HG02973 (cell line): Measurements from ENCODE around the gene KCNV2.

Experiments
- ATAC-seq: cut with Tn5 transposase; IDR thresholded peaks from one replicate; pipeline ENCODE4 v1.9.1; 2021; ENCODE audit warnings: moderate library complexity; ENCODE audit not compliant: unreplicated experiment

KCNV2 gene

DNA sequence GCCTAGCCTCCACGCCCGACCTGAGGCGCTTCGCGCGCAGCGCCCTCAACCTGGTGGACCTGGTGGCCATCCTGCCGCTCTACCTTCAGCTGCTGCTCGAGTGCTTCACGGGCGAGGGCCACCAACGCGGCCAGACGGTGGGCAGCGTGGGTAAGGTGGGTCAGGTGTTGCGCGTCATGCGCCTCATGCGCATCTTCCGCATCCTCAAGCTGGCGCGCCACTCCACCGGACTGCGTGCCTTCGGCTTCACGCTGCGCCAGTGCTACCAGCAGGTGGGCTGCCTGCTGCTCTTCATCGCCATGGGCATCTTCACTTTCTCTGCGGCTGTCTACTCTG lies 1.4 kb downstream of the KCNV2 start:
- no peak for ATAC-seq

GRCh38 chr9:2720179-2720654 lies 2.9 kb downstream of the KCNV2 start:
- ATAC-seq: no peak

- ATAC-seq: no peak
These were observed 5.4 kb downstream of the KCNV2 start for GRCh38 chr9:2722715-2723114.

GRCh38 chr9:2723376-2724065 lies 6.2 kb downstream of the KCNV2 start:
- no peak for ATAC-seq

DNA sequence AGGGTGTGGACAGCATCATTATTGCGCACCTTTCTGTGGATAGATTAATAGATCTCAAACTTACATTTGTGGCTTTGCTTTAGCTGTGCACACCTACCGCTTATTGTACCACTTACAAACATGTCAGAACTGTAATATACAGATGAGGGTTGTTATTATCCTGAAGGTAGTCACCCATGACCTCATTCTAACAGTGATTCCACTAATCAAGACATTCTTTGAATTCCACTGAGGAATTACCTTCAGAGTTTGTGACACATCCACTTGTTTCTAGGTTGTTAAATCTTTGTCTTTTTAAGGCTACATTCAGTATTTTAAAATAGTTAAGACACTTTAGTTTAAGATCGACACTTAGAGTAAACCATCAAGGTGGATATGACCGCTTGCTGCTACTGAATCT lies 7.8 kb downstream of the KCNV2 start:
- no peak for ATAC-seq

- no peak for ATAC-seq
These were observed 8.8 kb downstream of the KCNV2 start for GRCh38 chr9:2725898-2726649.

DNA sequence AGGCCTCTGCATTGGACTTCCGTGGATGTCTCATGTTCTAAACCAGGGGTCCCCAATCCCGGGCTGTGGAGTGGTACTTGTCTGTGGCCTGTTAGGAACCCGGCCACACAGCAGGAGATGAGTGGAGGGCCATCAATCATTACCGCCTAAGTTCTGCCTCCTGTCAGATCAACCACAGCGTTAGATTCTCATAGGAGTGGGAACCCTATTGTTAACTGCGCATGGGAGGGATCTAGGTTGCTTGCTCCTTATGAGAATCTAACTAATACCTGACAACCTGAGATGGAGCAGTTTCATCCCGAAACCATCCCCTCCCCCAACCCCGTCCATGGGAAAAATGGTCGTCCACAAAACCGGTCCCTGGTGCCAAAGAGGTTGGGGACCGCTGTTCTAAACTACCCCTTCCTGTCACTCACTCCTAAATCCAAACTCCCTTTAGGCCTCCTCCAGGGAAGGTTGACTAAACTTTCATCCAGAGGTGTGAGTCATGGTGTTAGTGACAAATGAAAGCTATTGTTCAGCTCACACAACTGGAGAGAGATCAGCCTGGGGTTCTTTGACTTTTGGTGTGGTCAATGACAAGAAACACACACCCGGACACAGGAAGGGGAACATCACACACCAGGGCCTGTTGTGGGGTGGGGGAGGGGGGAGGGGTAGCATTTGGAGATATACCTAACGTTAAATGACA lies 9.5 kb downstream of the KCNV2 start:
- no peak for ATAC-seq

GRCh38 chr9:2727374-2727773 lies 10.1 kb downstream of the KCNV2 start:
- no peak for ATAC-seq

GRCh38 chr9:2727966-2728613 lies 10.8 kb downstream of the KCNV2 start:
- ATAC-seq: peak; percentile 88

GRCh38 chr9:2729003-2729402 lies 11.7 kb downstream of the KCNV2 start:
- no peak for ATAC-seq

DNA sequence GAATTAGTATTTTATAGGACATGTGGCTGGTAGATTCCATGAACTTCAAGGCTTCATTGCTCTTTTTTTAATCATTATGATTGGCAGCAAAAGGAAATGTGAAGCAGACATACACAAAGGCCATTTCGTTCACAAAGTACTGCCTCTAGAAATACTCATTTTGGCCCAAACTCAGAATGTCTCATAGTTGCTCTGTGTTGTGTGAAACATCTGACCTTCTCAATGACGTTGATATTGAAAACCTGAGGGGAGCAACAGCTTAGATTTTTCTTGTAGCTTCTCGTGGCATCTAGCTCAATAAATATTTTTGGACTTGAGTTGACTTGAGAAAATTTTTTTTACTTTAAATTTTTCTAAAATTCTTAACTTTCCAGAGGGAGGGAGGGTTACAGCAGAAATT lies 12.4 kb downstream of the KCNV2 start:
- no peak for ATAC-seq

DNA sequence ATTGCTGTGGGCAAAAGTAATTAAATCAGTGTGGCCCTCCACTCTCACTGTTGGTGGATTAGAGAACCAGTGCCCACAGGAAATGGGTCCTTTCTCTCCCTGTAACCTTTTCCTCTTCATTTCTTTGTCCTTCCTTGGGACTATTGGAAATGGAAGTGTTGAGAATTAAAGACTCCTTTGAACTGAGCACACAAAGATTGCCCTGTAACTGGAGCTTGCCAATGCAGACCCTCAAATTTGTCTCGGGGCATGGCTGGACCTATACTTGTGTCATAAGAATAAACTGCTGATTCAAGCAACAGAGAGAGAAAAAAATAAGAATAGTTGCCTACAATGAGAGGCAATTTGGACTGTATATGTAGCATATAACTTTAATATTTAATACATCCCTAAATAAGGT lies 13.7 kb downstream of the KCNV2 start:
- ATAC-seq: no peak

DNA sequence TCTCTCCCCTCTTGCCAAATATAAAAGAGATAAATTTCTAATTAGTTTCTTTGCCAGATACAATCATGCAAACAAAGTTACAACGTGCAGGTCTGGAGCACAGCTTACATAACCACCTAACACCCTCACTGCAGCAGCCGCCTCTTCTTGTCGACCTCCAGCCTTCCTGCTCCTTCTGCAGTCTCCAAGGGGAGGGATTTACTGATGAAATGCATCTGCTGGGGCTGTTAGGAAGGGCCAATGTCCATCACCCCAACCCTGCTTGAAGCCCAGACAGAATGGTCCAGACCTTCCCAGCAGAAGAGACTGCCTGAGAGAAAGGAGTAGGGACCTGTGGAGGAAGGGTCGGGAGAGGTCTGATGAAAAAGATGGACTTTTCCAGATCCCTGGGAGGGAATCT lies 15.2 kb downstream of the KCNV2 start:
- no peak for ATAC-seq

GRCh38 chr9:2740616-2741015 lies 23.3 kb downstream of the KCNV2 start:
- ATAC-seq: no peak

GRCh38 chr9:2741441-2742158 lies 24.3 kb downstream of the KCNV2 start:
- no peak for ATAC-seq

- no peak for ATAC-seq
These were observed 24.9 kb downstream of the KCNV2 start for GRCh38 chr9:2742214-2742613.

DNA sequence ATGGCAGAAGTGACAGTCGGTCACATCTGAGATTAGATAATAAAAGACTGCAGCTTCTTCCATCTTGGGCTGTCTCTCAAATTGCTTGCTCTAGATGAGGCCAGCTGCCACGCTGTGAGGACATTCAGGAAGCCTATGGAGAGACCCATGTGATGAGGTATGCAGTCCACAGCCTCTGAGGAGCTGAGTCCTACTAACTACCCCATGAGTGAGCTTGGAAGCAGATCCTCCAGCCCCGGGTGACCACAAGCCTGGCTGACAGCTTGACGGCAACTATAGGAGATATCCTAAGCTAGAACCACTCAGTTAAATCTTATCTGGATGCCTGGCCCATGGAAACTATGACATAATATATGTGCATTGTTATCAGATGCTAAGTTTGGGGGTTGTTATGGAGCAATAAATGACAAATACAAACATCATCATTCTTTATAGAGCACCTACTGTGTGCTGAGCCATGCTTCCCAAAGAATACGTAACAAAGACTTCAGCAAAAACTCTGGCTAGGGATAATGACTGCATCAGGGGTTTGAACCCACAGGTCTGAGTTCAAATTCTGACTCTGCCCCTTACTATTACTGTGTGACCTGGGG lies 26.7 kb downstream of the KCNV2 start:
- ATAC-seq: no peak

GRCh38 chr9:2745560-2746380 lies 28.5 kb downstream of the KCNV2 start:
- ATAC-seq: no peak

GRCh38 chr9:2749485-2749884 lies 32.2 kb downstream of the KCNV2 start:
- no peak for ATAC-seq

GRCh38 chr9:2755285-2755684 lies 38.0 kb downstream of the KCNV2 start:
- no peak for ATAC-seq
